ENCODE measurements around the gene PAK4.

The PAK4 gene

GRCh38 chr19:39099341-39099740 is 26.2 kb upstream of the PAK4 start:
- in situ Hi-C loops (cut with MboI; ENCODE audit: low sequenced_read_pairs), result no loop called here

- in situ Hi-C loops (cut with MboI; ENCODE audit: low sequenced_read_pairs), result loop anchor here (25.0 kb wide), 1 partner anchor 437 kb away; the partner anchor contains the start of genes EID2 and EID2B
These were observed 25.0 kb upstream of the PAK4 start for GRCh38 chr19:39100500-39101166.

DNA sequence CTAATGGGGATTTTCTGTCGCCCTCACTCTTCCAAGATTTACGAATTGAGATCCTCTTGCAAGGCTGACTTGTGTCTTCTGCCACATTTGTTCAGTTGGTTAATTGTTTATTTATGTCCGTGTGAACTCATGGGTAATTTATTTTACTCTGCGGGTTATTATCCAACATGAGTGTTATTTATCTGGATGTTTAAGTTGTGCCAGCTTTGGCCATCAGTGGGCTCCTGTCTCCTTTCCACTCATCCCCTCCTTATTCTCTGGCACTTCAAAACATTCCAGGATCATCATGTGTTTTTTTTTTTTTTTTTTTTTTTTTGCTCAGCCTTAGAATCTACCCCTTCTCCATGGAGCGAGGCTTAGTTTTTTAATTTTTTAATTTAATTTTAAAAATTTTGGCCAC is 22.4 kb upstream of the PAK4 start:
- in situ Hi-C loops (cut with MboI; ENCODE audit: low sequenced_read_pairs), result loop anchor here (25.0 kb wide), 1 partner anchor 434 kb away; the partner anchor contains the start of genes EID2 and EID2B

DNA sequence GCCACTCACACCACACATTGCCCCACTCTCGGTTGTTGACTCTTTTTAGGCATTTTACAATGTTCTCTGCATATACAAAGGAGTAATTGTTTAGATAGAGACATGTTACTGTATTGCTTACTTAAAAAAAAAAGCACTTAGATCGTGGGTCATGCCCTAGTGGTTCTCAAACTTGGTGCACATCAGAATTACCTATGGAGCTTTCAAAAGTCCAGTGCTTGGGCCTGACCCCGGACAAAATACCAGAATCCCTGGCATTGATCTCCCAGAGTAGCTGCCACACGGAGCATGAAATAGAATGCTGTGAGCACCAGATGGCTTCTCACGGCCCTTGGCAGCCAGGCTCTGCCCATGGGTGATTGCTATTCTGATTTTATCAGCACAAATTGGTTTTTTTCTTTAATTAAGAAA is 21.4 kb upstream of the PAK4 start:
- in situ Hi-C loops (cut with MboI; ENCODE audit: low sequenced_read_pairs), result loop anchor here (25.0 kb wide), 1 partner anchor 433 kb away; the partner anchor contains the start of genes EID2 and EID2B

DNA sequence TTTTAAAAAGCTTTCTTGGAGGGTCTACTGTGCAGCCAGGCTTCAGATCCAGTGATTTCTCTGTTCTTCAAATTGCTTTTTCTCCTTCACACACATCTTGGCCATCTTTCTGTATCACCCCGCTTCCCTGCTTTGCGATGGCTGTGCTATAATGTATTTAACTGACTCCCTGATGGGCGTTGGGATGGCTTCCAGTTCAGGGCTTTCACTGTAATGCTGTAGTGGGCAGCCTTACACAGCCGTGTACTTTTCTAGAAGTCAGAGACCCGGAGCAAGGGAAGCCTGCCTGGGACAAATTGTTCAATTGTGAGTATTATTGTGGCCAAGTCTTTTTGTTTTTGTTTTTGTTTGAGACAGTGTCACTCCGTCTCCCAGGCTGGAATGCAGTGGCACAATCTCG is 19.4 kb upstream of the PAK4 start:
- in situ Hi-C loops (cut with MboI; ENCODE audit: low sequenced_read_pairs), result loop anchor here (25.0 kb wide), 1 partner anchor 431 kb away; the partner anchor contains the start of genes EID2 and EID2B

GRCh38 chr19:39109641-39110040 is 15.9 kb upstream of the PAK4 start:
- in situ Hi-C loops (cut with MboI; ENCODE audit: low sequenced_read_pairs), result loop anchor here (10.0 to 25.0 kb wide), 2 partner anchors 215 to 428 kb away; partner anchors contain the start of genes EID2, EID2B and LRFN1

- in situ Hi-C loops (cut with MboI; ENCODE audit: low sequenced_read_pairs), result loop anchor here (10.0 to 25.0 kb wide), 2 partner anchors 214 to 427 kb away; partner anchors contain the start of genes EID2, EID2B and LRFN1
These were observed 15.2 kb upstream of the PAK4 start for GRCh38 chr19:39110263-39110967.

- in situ Hi-C loops (cut with MboI; ENCODE audit: low sequenced_read_pairs), result loop anchor here (10.0 to 25.0 kb wide), 2 partner anchors 213 to 426 kb away; partner anchors contain the start of genes EID2, EID2B and LRFN1
These were observed 13.9 kb upstream of the PAK4 start for GRCh38 chr19:39111593-39112199.

- in situ Hi-C loops (cut with MboI; ENCODE audit: low sequenced_read_pairs), result loop anchor here (10.0 to 25.0 kb wide), 2 partner anchors 212 to 425 kb away; partner anchors contain the start of genes EID2, EID2B and LRFN1
These were observed 13.2 kb upstream of the PAK4 start for GRCh38 chr19:39112338-39112890.

DNA sequence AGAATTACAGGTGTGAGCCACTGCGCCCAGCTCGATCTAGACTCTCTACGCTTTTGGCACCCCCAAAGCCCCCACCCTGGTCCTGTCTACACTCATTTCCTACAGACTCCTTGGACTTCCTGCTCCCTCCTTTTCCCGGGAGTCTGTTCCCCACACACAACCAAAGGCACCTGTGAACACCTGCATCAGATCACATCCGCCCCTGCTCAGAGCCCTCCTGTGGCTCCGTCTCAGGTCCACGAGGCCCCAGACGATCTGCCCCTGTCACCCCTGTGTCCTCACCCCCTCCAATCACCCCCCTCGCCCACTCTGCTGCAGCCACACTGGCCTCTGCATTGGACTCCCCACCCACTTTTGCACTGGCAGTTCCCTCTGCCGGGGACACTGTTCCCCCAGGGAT is 12.4 kb upstream of the PAK4 start:
- in situ Hi-C loops (cut with MboI; ENCODE audit: low sequenced_read_pairs), result loop anchor here (10.0 to 25.0 kb wide), 2 partner anchors 212 to 424 kb away; partner anchors contain the start of genes EID2, EID2B and LRFN1

GRCh38 chr19:39115105-39115847 is 10.3 kb upstream of the PAK4 start:
- in situ Hi-C loops (cut with MboI; ENCODE audit: low sequenced_read_pairs), result loop anchor here (10.0 to 25.0 kb wide), 2 partner anchors 210 to 422 kb away; partner anchors contain the start of genes EID2, EID2B and LRFN1

DNA sequence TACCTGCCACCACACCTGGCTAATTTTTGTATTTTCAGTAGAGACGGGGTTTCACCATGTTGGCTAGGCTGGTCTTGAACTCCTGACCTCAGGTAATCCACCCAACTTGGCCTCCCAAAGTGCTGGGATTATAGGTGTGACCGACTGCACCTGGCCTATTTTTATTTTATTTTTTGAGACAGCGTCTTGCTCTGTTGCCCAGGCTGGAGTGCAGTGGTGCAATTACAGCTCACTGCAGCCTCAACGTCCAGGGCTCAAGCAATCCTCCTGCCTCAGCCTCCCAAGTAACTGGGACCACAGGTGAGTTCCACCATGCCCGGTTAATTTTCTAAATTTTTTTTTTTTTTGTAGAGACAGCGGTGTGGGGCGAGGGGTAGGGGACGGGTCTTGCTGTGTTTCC is 8.6 kb upstream of the PAK4 start:
- in situ Hi-C loops (cut with MboI; ENCODE audit: low sequenced_read_pairs), result loop anchor here (10.0 to 25.0 kb wide), 2 partner anchors 208 to 420 kb away; partner anchors contain the start of genes EID2, EID2B and LRFN1

DNA sequence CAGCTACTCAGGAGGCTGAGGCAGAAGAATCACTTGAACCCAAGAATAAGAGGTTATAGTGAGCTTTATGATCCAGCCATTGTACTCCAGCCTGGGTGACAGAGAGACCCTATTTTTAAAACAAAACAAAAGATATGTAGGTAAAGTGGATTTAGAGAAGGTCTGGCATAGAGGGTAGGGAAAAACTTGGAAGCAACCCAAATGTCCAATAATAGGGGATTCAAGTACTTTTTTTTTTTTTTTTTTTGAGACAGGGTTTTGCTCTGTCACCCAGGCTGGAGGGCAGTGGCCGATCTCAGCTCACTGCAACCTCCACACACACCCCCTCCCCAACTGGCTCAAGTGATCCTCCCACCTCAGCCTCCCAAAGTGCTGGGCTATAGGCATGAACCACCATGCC is 5.8 kb upstream of the PAK4 start:
- in situ Hi-C loops (cut with MboI; ENCODE audit: low sequenced_read_pairs), result loop anchor here (10.0 to 25.0 kb wide), 2 partner anchors 205 to 417 kb away; partner anchors contain the start of genes EID2, EID2B and LRFN1

GRCh38 chr19:39122934-39123731 is 2.5 kb upstream of the PAK4 start:
- in situ Hi-C loops (cut with MboI; ENCODE audit: low sequenced_read_pairs), result loop anchor here (25.0 kb wide), 1 partner anchor 414 kb away; the partner anchor contains the start of genes EID2 and EID2B

DNA sequence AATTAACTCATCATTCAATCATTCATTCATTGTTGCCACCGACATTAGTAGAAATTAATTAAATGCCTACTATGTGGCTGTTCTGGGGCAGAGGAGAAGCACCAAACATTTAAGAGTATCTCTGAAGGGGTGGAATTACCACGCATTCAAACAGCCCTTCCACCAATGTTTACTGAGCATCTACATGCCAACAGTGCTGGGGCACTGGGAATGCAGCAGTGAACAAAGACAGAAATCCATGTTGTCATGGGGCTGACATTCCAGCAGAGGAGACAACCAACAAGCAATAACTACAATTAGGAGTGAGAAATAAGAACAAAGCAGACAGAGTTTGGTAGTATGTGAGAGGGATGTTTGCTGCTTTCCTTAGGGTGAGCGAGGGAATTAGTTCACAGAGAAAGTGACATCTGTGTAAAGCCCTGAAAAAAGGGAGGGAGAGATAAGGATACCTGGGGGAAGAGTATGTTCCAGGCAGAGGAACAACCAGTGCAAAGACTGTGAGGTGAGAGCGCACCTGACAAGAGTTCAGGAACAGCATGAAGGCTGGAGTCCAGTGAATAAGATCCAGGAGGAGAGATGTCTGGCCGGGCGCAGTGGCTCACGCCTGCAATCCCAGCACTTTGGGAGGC is 1.3 kb upstream of the PAK4 start:
- in situ Hi-C loops (cut with MboI; ENCODE audit: low sequenced_read_pairs), result loop anchor here (25.0 kb wide), 1 partner anchor 413 kb away; the partner anchor contains the start of genes EID2 and EID2B

DNA sequence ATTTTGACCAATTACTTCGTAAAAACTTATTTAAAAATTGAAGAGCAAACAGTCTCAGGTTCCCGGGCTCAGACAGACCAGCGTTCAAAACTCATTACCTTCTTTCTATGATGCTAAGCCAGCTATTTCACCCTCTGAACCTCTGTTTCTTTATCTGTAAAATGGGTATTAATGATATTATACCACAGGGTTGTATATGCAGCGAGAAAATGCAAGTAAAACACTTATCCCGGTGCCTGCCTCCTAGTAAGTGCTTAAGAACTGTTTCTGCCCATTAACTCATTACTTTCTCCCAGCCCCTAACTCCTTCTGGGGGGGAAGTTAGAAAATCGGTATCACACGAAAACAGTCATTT is 410 bp upstream of the PAK4 start:
- in situ Hi-C loops (cut with MboI; ENCODE audit: low sequenced_read_pairs), result no loop called here

DNA sequence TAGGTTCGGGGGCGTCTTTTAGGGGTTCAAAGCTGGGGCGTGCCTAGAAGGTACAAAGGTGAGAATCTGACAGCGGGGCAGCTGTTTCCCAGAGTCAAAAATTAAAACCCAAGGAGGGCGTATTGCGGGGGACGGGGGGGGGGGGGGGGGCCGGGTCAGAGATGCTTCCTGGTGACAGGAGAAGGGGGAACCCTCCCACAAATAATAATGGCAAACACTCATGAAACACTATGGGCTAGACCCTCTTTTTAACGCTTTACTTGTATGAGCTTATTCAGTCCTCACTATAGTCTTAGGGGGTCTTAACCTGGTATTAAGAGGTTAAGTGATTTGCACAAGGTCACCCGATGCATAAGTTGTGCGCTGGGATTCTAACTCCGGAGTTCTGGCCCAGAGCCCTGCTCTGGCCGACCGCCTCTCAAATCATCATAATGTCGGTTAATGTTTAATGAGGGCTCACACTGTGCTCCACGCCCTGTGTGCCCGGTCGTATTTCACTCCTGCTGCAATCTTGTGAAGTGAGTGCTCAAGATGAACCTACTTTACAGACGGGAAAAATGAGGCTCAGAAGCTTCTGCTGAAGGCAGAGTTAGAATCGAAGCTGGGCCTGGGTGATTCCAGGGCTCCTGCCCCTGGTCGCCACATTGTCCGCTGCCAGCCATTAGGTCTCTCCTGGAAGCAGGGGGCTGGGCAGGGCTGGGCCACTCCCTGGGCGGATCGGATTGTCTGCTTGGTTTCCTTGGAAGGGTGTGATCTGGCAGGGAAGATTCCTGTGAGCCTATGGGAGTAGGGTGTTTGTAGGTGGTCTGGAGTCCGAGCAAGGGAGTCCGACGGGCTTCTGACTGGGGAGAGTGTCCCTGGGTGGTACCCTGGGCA is 964 bp downstream of the PAK4 start:
- in situ Hi-C loops (cut with MboI; ENCODE audit: low sequenced_read_pairs), result no loop called here
